Trophoblast cell (in vitro differentiated cells and primary cell): ENCODE data around the gene IREB2.

Source experiments
- DNase-seq, 2 donors: peaks; one replicate each; pipeline ENCODE4 v3.0.0-alpha.2; 2016
- H2AFZ ChIP-seq: 2 replicates; pipeline ENCODE4 v1.6.1; 2013; ENCODE audit warnings: low read length, moderate library complexity, mild to moderate bottlenecking; ENCODE audit not compliant: insufficient read depth, poor library complexity
- H2AK5ac ChIP-seq: 2 replicates; pipeline ENCODE4 v1.6.1; 2013; ENCODE audit warnings: mild to moderate bottlenecking, low read length
- H2BK120ac ChIP-seq: 2 replicates; pipeline ENCODE4 v1.6.1; 2013; ENCODE audit warnings: low read length, mild to moderate bottlenecking, moderate library complexity; ENCODE audit not compliant: insufficient read depth, poor library complexity
- H2BK12ac ChIP-seq: 2 replicates; pipeline ENCODE4 v1.6.1; 2013; ENCODE audit warnings: mild to moderate bottlenecking, low read length, moderate library complexity
- H2BK5ac ChIP-seq: 2 replicates; pipeline ENCODE4 v1.6.1; 2013; ENCODE audit warnings: low read length, low read depth, moderate library complexity, mild to moderate bottlenecking; ENCODE audit not compliant: poor library complexity
- H3K14ac ChIP-seq: 2 replicates; pipeline ENCODE4 v1.6.1; 2013; ENCODE audit warnings: mild to moderate bottlenecking, low read length
- H3K18ac ChIP-seq: 2 replicates; pipeline ENCODE4 v1.6.1; 2013; ENCODE audit warnings: mild to moderate bottlenecking, low read length
- H3K23ac ChIP-seq: 2 replicates; pipeline ENCODE4 v1.6.1; 2013; ENCODE audit warnings: low read length
- H3K27ac ChIP-seq: 2 replicates; pipeline ENCODE4 v1.5.1; 2013; ENCODE audit warnings: low read depth, mild to moderate bottlenecking, inconsistent platforms, low read length, moderate library complexity
- H3K27me3 ChIP-seq: 2 replicates; pipeline ENCODE4 v1.6.1; 2013; ENCODE audit warnings: inconsistent platforms, mild to moderate bottlenecking, low read length, moderate library complexity; ENCODE audit not compliant: insufficient read depth
- H3K36me3 ChIP-seq, 2 experiments: 1 replicate in 1 of 2; 2 replicates in 1 of 2; pipeline ENCODE4 v1.6.1; 2013; ENCODE audit warnings: low read length in 2 of 2, mild to moderate bottlenecking in 2 of 2, moderate library complexity in 1 of 2; ENCODE audit not compliant: insufficient read depth in 2 of 2, control insufficient read depth in 1 of 2
- H3K4ac ChIP-seq: 2 replicates; pipeline ENCODE4 v1.6.1; 2013; ENCODE audit warnings: low read depth, mild to moderate bottlenecking, low read length, moderate library complexity
- H3K4me1 ChIP-seq, 2 experiments: 1 replicate in 1 of 2; 2 replicates in 1 of 2; pipeline ENCODE4 v1.6.1; 2013; ENCODE audit warnings: low read length in 2 of 2, mild to moderate bottlenecking in 2 of 2, moderate library complexity in 1 of 2; ENCODE audit not compliant: insufficient read depth in 2 of 2, control insufficient read depth in 1 of 2
- H3K4me2 ChIP-seq: 2 replicates; pipeline ENCODE4 v1.6.1; 2013; ENCODE audit warnings: inconsistent platforms, mild to moderate bottlenecking, low read length, moderate library complexity
- H3K4me3 ChIP-seq: 2 replicates; pipeline ENCODE4 v1.5.1; 2013; ENCODE audit warnings: mild to moderate bottlenecking, low read depth, low read length, inconsistent platforms
- H3K79me1 ChIP-seq: one replicate; pipeline ENCODE4 v1.6.1; 2013; ENCODE audit warnings: low read length
- H3K79me2 ChIP-seq: 2 replicates; pipeline ENCODE4 v1.6.1; 2013; ENCODE audit warnings: low read length, mild to moderate bottlenecking; ENCODE audit not compliant: control insufficient read depth, insufficient read depth, poor library complexity
- H3K9ac ChIP-seq: 2 replicates; pipeline ENCODE4 v1.6.1; 2013; ENCODE audit warnings: mild to moderate bottlenecking, low read length
- H3K9me3 ChIP-seq: 2 replicates; pipeline ENCODE4 v1.6.1; 2013; ENCODE audit warnings: low read depth, mild to moderate bottlenecking, control low read depth, inconsistent platforms, low read length; ENCODE audit not compliant: insufficient read depth
- H4K12ac ChIP-seq: 2 replicates; pipeline ENCODE4 v1.6.1; 2013; ENCODE audit warnings: low read depth, mild to moderate bottlenecking, low read length, moderate library complexity
- H4K8ac ChIP-seq: 2 replicates; pipeline ENCODE4 v1.6.1; 2013; ENCODE audit warnings: low read depth, mild to moderate bottlenecking, low read length, moderate library complexity
- H4K91ac ChIP-seq: one replicate; pipeline ENCODE4 v1.6.1; 2013; ENCODE audit warnings: low read depth, mild to moderate bottlenecking, low read length, moderate library complexity
- WGBS: extraction: QIAGEN DNeasy Blood & Tissue Kit; methylation state at CpG from one replicate; pipeline ENCODE4 v1.1.7; 2013; ENCODE audit warnings: missing lambda C conversion rate; ENCODE audit not compliant: insufficient read length, insufficient coverage; ENCODE audit errors: extremely low coverage; 5-methylcytosine and 5-hydroxymethylcytosine counted together

Gene IREB2

GRCh38 chr15:78421238-78421965 lies 16.6 kb upstream of the IREB2 start:
- Histone ChIP-seq H2AFZ (no peak overlapping the region), H2AK5ac (no peak overlapping the region), H4K12ac (no peak overlapping the region), H2BK12ac (no peak overlapping the region), H3K79me2 (no peaks in the 10 kb centered on the region), H3K9ac (no peak overlapping the region), H3K79me1 (no peaks in the 10 kb centered on the region), H4K91ac (no peak overlapping the region), H3K4me3 (no peak overlapping the region), H3K36me3 (no peaks in the 10 kb centered on the region), H3K4ac (no peak overlapping the region), H3K27me3 (no peaks in the 10 kb centered on the region), H3K23ac (no peak overlapping the region), H3K27ac (no peak overlapping the region), H4K8ac (no peak overlapping the region), H3K9me3 (no peaks in the 10 kb centered on the region), H3K4me1 (no peaks in the 10 kb centered on the region), H3K14ac (no peak overlapping the region), H3K4me2 (no peak overlapping the region), H2BK5ac (no peak overlapping the region), H2BK120ac (no peak overlapping the region), H3K18ac (no peak overlapping the region)
- no CpG with 5 or more reads among the region's 7 CpGs for WGBS
- DNase-seq: no peak

- Histone ChIP-seq H3K18ac (no peak overlapping the region), H4K12ac (no peak overlapping the region), H3K4ac (no peak overlapping the region), H2AK5ac (no peak overlapping the region), H2BK120ac (no peak overlapping the region), H3K23ac (no peak overlapping the region), H3K9ac (no peak overlapping the region), H4K8ac (no peak overlapping the region), H3K36me3 (no peaks in the 10 kb centered on the region), H2AFZ (no peak overlapping the region), H3K27me3 (no peaks in the 10 kb centered on the region), H3K4me1 (no peaks in the 10 kb centered on the region), H2BK5ac (no peak overlapping the region), H3K4me2 (no peak overlapping the region), H3K4me3 (no peak overlapping the region), H3K27ac (no peak overlapping the region), H4K91ac (no peak overlapping the region), H3K79me1 (no peaks in the 10 kb centered on the region), H3K14ac (no peak overlapping the region), H2BK12ac (no peak overlapping the region), H3K79me2 (no peaks in the 10 kb centered on the region), H3K9me3 (no peaks in the 10 kb centered on the region)
- no CpG with 5 or more reads among the region's 12 CpGs for WGBS
- peak; percentile 57 to 85 for DNase-seq
Observed at GRCh38 chr15:78422571-78423340, 15.3 kb upstream of the IREB2 start.

GRCh38 chr15:78424673-78425072 lies 13.3 kb upstream of the IREB2 start:
- H2BK5ac ChIP-seq: no peak overlapping the region
- H3K23ac ChIP-seq: no peak overlapping the region
- H3K27me3 ChIP-seq: no peaks in the 10 kb centered on the region
- no peaks in the 10 kb centered on the region for H3K9me3 ChIP-seq
- H3K27ac ChIP-seq: no peak overlapping the region
- H2AFZ ChIP-seq: no peak overlapping the region
- H4K8ac ChIP-seq: no peak overlapping the region
- no peak overlapping the region for H3K4ac ChIP-seq
- no peak overlapping the region for H3K14ac ChIP-seq
- H4K91ac ChIP-seq: no peak overlapping the region
- H3K4me1 ChIP-seq: no peaks in the 10 kb centered on the region
- no peaks in the 10 kb centered on the region for H3K36me3 ChIP-seq
- no peak overlapping the region for H2BK12ac ChIP-seq
- H2BK120ac ChIP-seq: no peak overlapping the region
- H3K4me2 ChIP-seq: no peak overlapping the region
- no peak overlapping the region for H3K18ac ChIP-seq
- no peak for DNase-seq
- no peak overlapping the region for H4K12ac ChIP-seq
- no CpG with 5 or more reads among the region's 3 CpGs for WGBS
- H3K79me2 ChIP-seq: no peaks in the 10 kb centered on the region
- H3K4me3 ChIP-seq: no peak overlapping the region
- H3K79me1 ChIP-seq: no peaks in the 10 kb centered on the region
- no peak overlapping the region for H2AK5ac ChIP-seq
- H3K9ac ChIP-seq: no peak overlapping the region

- no peaks in the 10 kb centered on the region for H3K9me3 ChIP-seq
- H4K12ac ChIP-seq: no peak overlapping the region
- WGBS: no CpG with 5 or more reads among the region's 1 CpG
Observed at GRCh38 chr15:78425643-78426042, 12.4 kb upstream of the IREB2 start.

More at GRCh38 chr15:78425643-78426042, 12.4 kb upstream of the IREB2 start:
- Histone ChIP-seq H3K9ac (no peak overlapping the region), H3K4me3 (no peak overlapping the region), H3K4ac (no peak overlapping the region), H3K27ac (no peak overlapping the region), H3K27me3 (no peaks in the 10 kb centered on the region), H3K36me3 (no peaks in the 10 kb centered on the region), H3K4me2 (no peak overlapping the region), H2BK5ac (no peak overlapping the region), H3K79me2 (no peaks in the 10 kb centered on the region), H3K4me1 (no peaks in the 10 kb centered on the region), H4K8ac (no peak overlapping the region), H3K23ac (no peak overlapping the region), H2BK12ac (no peak overlapping the region), H2AK5ac (no peak overlapping the region), H4K91ac (no peak overlapping the region), H2BK120ac (no peak overlapping the region), H3K79me1 (no peaks in the 10 kb centered on the region), H3K14ac (no peak overlapping the region), H2AFZ (no peak overlapping the region), H3K18ac (no peak overlapping the region)
- DNase-seq: no peak
